NT2/D1 (cell line): ENCODE results near the gene MRFAP1L1.
"Not testable (repeated sequence)": the region's sequence is repeated elsewhere in the genome, so short reads cannot be mapped to it uniquely, and the experiment has no call there.

Source experiments
- SUZ12 ChIP-seq: IDR thresholded peaks from 2 replicates; pipeline ENCODE4 v1.6.1; 2011; ENCODE audit not compliant: insufficient read length, insufficient read depth; ENCODE audit errors: extremely low read depth
- YY1 ChIP-seq: IDR thresholded peaks from 2 replicates; pipeline ENCODE4 v1.6.1; 2011; ENCODE audit not compliant: insufficient read length, insufficient read depth

DNA sequence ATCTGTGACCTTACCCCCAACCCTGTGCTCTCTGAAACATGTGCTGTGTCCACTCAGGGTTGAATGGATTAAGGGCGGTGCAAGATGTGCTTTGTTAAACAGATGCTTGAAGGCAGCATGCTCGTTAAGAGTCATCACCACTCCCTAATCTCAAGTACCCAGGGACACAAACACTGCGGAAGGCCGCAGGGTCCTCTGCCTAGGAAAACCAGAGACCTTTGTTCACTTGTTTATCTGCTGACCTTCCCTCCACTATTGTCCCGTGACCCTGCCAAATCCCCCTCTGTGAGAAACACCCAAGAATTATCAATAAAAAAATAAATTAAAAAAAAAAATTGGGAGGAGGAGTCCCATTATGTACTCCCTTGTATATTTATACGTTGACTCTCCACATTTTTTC is 46.7 kb upstream of the MRFAP1L1 start:
- TF ChIP-seq YY1, SUZ12: not testable (repeated sequence)
